Neural cell (in vitro differentiated cells): ENCODE measurements around the gene C11orf54.

ENCODE experiments used
- CTCF ChIP-seq: fragments of 450-650 bp; IDR thresholded peaks from 2 replicates; pipeline ENCODE4 v1.5.1; 2014; ENCODE audit warnings: antibody characterized with exemption, mild to moderate bottlenecking, moderate library complexity; ENCODE audit not compliant: poor library complexity, severe bottlenecking
- EP300 ChIP-seq: fragments of 450-650 bp; conservative IDR thresholded peaks from 2 replicates; pipeline ENCODE4 v1.6.1; 2014; ENCODE audit warnings: antibody characterized with exemption, mild to moderate bottlenecking, moderate library complexity; ENCODE audit not compliant: poor library complexity, severe bottlenecking
- EZH2 ChIP-seq: fragments of 200-600, 300-800 bp; shearing (Covaris generic), sonication (generic); IDR thresholded peaks from 2 replicates; pipeline ENCODE4 v1.6.1; 2014; ENCODE audit warnings: antibody characterized with exemption, low read length, borderline replicate concordance, mild to moderate bottlenecking; ENCODE audit not compliant: insufficient read depth, poor library complexity, severe bottlenecking
- MXI1 ChIP-seq: fragments of 450-650 bp; conservative IDR thresholded peaks from 2 replicates; pipeline ENCODE4 v1.6.1; 2014; ENCODE audit warnings: antibody characterized with exemption, mild to moderate bottlenecking; ENCODE audit not compliant: poor library complexity, severe bottlenecking
- POLR2AphosphoS5 ChIP-seq: IDR thresholded peaks from 2 replicates; pipeline ENCODE4 v1.6.1; 2012
- RAD21 ChIP-seq: fragments of 450-650 bp; conservative IDR thresholded peaks from 2 replicates; pipeline ENCODE4 v1.6.1; 2014; ENCODE audit warnings: antibody characterized with exemption, mild to moderate bottlenecking, moderate library complexity
- REST ChIP-seq: IDR thresholded peaks from 2 replicates; pipeline ENCODE4 v1.6.1; 2012; ENCODE audit warnings: borderline replicate concordance
- SMC3 ChIP-seq: fragments of 450-650 bp; conservative IDR thresholded peaks from 2 replicates; pipeline ENCODE4 v1.6.1; 2014; ENCODE audit warnings: antibody characterized with exemption, mild to moderate bottlenecking, moderate library complexity; ENCODE audit not compliant: poor library complexity
- TAF1 ChIP-seq: IDR thresholded peaks from 2 replicates; pipeline ENCODE4 v1.6.1; 2012; ENCODE audit warnings: low read depth

GRCh38 chr11:93720522-93720921 lies 20.9 kb upstream of the C11orf54 start:
- no peak for TF ChIP-seq TAF1
- TF ChIP-seq SMC3, result no peak
- TF ChIP-seq EP300, result no peak
- TF ChIP-seq CTCF, result no peak
- TF ChIP-seq POLR2AphosphoS5, result no peak
- no peak for TF ChIP-seq EZH2
- TF ChIP-seq REST, result no peak
- no peak for TF ChIP-seq RAD21
- no peak for TF ChIP-seq MXI1
